Activated CD4-positive, alpha-beta T cell treated with anti-CD3 and anti-CD28 coated beads, Interleukin-2, Interleukin-6, amounts not matched to agents 100 ng/mL and 50 ng/mL, durations not matched to agents 16 hours and 8 hours (primary cell): Measurements from ENCODE around the gene CCDC192.

Experiments used
- DNase-seq: peaks from one replicate; pipeline ENCODE4 v3.0.0-alpha.2; 2020

Gene CCDC192

DNA sequence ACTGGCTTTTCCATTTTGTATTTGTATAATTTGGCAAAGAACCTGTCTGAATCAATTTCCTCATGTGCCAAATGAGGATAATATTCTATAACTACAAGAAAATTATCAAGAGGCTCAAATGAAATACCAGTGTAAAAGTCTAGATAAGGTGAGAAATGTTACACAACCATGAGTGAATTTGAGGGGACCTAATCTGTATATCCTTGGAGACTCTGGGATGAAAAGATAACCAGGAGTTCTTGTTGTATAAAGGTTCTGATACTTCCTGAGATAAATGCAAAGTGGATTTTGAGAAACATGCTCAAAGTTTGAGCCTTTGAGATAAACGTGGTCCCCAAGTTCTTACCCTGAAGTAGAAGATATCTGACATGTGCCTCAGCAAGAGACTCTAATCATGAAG is 260.0 kb downstream of the CCDC192 start:
- DNase-seq: no peak

GRCh38 chr5:127963931-127964330 is 260.7 kb downstream of the CCDC192 start:
- no peak for DNase-seq

GRCh38 chr5:127967323-127967982 is 264.3 kb downstream of the CCDC192 start:
- DNase-seq: no peak

DNA sequence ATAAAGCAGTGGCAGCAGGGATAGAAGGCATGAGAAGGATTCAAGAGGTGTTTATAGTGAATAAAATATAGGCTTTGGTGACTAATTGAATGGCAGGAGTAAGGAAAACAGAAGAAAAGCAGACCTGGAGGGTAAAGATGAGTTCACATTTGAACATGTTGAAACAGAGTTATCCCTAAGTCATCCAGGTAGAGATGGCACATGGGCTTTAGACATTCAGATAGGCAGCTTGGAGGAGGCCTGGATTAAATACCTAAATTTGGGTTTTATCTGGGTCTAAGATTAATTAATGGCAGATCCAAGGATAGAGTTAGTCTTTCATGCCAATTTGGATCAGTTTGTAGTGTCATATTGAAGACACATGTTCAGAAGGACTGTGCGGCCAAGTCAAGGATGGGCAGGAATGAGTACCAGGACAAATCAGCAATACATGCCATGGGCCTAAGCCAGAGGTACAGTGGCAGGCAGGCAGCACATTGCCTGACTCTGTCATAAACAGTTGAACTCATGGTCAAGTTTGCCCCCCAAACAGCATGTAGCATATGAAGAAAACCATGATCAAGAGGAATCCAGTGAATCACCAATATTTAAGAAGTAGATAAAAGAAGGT is 264.9 kb downstream of the CCDC192 start:
- DNase-seq: no peak

DNA sequence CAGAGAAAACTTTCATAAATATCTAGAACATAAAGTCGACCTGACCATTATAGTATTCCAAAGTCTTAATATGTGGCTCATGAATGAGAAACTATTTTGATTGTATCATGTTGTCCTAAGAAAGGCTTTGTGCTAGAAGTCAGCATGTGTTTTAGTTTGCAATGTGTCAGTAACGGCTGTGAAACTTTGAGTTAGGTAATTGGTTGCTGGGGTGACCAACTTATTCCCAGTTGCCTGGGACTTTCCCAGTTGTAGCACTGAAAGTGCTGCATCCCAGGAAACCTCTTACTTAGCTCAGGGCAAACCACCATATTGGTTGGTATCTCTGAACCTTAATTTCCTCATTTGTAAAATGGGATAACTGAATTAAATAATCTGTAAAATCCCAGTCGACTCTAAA is 265.8 kb downstream of the CCDC192 start:
- no peak for DNase-seq

DNA sequence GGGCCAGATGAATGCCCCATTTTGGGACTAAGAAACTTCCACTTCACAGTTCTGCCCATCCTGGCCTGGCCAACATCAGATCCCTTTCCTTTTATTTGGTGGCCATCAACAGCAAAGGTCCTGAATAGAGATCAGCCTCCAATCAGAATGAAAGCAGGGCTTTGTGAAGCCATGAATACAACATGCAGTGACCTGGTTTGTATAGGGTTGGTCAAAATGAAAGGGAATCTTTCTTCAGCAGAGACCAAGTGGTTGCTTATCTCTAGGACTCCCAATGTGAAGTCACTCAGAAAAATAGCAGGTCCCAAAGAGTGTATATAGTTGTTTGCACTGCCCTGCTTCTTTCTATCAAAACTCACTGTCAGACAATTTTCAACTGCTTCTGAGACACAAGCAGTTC is 266.5 kb downstream of the CCDC192 start:
- no peak for DNase-seq

DNA sequence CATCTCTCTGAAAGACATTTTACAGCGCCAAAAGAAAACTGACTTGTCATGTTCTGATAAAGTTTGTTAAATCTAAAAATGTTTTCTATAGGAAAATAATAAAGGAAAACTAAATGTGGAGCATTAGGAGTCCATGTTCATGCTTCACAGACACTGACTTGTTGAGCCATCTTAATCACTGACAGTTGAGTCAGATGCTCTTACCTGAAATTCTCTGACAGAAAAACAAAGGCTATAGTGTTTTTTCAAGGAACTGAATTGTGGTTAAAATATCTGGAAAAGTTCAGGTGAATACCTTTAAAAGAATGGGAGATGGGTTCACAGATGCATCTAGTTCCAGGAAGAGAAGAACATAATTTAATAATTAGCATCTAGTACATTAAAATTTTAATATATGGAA is 266.9 kb downstream of the CCDC192 start:
- no peak for DNase-seq

GRCh38 chr5:127970854-127971425 is 267.7 kb downstream of the CCDC192 start:
- no peak for DNase-seq

DNA sequence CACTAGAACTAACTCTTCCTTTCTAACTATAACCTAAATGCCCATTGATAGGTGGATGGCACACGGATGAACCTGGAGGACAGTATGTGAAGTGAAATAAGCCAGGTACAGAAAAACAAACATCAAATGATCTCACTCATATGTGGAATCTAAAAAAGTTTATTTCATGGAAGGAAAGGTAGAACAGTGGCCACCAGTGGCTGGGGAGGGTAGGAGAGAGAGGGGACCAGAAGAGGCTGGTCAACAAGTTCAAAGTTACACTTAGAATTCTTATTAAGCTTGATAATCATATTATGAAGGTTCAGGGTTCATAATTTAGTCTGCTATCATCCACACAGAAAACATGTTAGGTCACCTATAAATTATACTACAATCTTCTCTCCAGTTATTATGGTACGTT is 272.8 kb downstream of the CCDC192 start:
- no peak for DNase-seq

DNA sequence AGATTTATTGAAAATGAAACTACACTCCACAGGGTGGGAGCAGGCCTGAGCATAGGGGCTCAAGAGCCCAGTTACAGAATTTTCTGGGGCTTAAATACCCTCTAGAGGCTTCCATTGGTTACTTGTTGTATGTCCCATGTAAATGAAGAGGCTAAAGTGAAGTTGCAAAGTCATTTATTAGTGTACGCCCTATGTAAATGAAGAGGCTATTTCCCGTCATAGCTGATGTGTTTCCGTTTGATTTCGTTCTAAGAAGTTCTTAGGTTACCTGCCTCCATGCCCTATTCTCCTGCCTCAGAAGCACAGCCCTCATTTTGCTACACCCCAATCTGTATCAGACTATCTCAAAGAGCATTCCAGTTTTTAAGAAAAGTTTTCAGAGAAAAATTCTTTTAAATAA is 273.3 kb downstream of the CCDC192 start:
- DNase-seq: no peak

GRCh38 chr5:127976991-127977717 is 274.0 kb downstream of the CCDC192 start:
- DNase-seq: no peak

- no peak for DNase-seq
Observed at GRCh38 chr5:127978738-127979300, 275.6 kb downstream of the CCDC192 start.

DNA sequence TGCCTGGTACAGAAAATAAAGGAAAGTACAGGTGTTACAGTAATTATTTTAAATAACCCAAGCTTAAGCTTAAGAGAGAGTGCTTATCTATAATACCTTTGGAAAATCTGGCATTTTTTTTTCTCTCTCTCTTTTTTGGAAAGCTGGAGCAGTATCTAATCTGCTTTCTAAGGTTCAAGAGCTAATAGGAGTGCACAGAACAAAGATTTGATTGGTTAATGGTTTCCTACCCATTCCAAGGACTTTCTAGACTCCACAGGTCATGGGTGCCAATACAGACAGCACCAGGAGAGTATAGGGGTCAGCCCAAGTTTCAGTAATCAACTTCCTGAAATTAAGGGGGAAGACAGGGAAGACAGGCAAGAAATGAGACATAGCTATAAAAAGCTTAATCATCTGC is 276.3 kb downstream of the CCDC192 start:
- no peak for DNase-seq

DNA sequence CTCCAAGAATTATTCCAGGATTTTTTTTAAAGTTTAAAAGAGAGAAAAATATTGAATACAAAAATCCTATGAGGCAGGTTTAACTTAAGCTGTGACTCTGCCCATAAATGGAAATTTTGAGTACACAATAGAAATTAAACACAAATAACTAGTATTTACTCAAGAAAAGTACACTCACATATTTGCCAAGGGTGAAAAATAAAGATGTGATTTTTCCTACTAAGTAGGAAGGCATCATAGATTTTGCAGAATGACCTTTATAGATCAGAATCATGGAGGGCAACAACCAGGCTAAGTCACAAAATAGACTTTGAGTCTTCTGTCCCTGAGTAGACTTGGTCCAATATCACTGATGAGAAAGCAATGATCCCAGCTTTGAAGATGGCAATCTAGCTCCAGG is 277.7 kb downstream of the CCDC192 start:
- no peak for DNase-seq

- no peak for DNase-seq
Observed at GRCh38 chr5:127981498-127981897, 278.3 kb downstream of the CCDC192 start.

GRCh38 chr5:127985811-127986325 is 282.7 kb downstream of the CCDC192 start:
- no peak for DNase-seq

DNA sequence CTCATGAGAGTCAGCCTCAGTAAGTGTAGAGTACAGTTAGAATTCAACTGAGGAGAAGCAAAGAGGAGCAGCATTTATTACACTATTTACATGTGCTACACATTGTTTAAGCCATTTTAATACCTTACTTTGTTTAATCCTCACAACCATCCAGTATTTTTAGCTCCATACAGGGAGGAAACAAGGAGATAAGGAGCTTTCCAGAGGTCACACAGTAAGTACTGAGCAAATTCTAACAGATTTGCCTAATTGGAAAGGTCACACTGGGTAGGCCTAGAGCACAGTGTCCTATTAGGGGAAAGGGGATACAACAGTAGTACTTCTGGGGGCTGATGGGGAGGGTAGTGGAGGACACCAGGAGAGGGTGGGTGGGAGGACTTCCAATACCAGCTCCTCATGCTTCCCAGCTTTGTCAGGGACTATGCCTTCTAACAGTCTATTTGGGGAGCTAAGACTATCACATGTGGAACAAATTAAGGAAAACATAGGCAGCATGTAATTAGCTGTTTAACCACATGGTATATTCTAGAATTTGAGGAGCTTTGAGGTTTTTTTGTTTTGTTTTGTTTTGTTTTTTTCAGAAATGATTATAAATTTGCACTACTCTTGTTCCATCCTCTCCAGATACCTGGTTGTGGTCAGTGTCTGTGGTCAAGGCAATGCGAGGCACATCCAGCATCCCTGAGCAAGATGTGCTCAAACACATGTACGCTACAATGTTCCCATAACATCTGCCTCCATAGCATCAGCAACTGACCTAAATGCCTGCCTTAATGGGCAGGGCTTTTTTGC is 284.4 kb downstream of the CCDC192 start:
- DNase-seq: no peak

DNA sequence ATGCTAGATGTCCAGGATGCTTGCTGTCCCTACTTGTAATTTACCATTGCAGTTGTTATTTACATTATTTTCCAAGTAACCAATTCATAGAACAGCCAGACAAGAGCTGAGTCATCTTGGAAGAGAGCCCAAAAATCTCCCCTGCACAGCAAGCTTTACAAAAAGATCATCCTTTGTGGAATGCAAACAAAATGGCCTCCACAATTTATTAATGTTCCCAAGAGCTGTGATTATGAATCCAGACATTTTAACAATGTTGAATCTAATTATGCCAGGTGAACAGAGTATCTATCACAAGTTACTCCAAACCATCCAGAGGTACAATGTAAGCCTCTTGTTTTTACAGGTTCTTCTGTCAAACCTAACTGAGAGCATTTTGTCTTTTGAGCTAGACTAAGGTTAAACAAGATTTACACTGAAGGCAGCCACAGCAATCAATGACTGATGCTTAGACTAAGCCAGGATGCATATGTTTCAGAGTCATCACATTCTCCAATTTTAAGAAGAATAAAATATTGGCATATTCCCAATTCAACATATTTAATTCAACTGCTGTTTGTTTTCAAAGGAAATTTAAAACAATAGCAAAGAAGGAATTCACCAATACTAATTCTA is 285.1 kb downstream of the CCDC192 start:
- no peak for DNase-seq
